ENCODE results near the gene MSH5. TPM values are rescaled to one million over a fixed set of nuclear protein-coding genes. Genes with fewer than 3 reads are reported as not detected.

The MSH5 gene
- total and polyA plus RNA-seq, 9 of the 15 experiments (the other 6 are each of a cell fraction or from before 2014, with no cell fraction given): 12.5 to 104 (median 46.6) TPM

DNA sequence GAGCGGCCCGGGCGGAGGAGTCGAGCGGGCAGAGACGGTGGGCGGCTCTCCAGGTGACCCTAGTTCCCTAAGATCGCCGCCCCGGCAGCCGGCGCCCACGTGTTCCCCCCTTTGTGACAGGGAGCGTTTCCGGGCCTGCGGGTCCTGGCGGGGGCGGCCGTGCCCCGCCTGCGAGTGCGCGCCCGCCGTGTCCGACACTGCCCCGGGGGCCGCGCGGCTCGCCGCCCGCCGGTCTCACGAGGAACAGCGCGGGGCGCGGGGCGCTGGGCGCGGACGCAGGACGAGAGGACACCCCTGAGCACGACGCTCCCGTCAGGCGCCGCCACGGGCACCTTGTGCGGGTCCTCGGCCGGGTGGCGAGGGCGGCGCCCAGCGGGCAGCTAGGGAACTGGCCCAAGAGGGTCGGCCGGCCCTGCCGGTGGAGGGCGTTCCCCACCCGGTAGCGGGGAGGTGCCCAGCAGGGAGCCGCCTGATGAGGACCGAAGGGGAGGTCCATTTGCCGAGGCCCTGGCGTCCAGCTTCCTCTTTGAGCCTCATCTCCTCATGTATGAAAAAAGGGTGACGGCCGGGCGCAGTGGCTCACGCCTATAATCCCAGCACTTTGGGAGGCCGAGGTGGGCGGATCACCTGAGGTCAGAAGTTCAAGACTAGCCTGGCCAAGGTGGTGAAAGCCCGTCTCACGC, 56.0 kb downstream of the MSH5 start, which contains the start of gene VARS1 (continued):
- TF ChIP-seq FOXJ3 (CRISPR knock-in tag; IDR thresholded peaks at IDR 0.05) (no peak), MCM3 (IDR thresholded peaks at IDR 0.05) (no peak), ATF7 (IDR thresholded peaks at IDR 0.05) (peak; percentile 95), MCM7 (IDR thresholded peaks at IDR 0.05) (no peak), ZNF445 (CRISPR knock-in tag; IDR thresholded peaks at IDR 0.05; ENCODE audit: low read depth) (no peak), SMARCA4 (IDR thresholded peaks at IDR 0.05) (no peak; the same call in none of the 2 replicates), NEUROD1 (IDR thresholded peaks at IDR 0.05; ENCODE audit: borderline replicate concordance, low read depth, low read length, partially characterized antibody) (peak; percentile 82), PCBP1 (IDR thresholded peaks at IDR 0.05; ENCODE audit: low read depth, low read length, poor library complexity, severe bottlenecking) (peak; percentile 74), PTBP1 (IDR thresholded peaks at IDR 0.05; ENCODE audit: low read depth, low read length) (0 out of 2 replicates have a peak, but pooled peaks have one; percentile 4)
- TF ChIP-seq, protein P1, sequence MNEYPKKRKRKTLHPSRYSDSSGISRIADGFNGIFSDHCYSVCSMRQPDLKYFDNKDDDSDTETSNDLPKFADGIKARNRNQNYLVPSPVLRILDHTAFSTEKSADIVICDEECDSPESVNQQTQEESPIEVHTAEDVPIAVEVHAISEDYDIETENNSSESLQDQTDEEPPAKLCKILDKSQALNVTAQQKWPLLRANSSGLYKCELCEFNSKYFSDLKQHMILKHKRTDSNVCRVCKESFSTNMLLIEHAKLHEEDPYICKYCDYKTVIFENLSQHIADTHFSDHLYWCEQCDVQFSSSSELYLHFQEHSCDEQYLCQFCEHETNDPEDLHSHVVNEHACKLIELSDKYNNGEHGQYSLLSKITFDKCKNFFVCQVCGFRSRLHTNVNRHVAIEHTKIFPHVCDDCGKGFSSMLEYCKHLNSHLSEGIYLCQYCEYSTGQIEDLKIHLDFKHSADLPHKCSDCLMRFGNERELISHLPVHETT (CRISPR knock-in tag; conservative IDR thresholded peaks at IDR 0.05 in 1 of 2, IDR thresholded peaks at IDR 0.05 in 1 of 2): peak in 1 of 2 experiments; percentile 100; a peak in 2 of 4 replicates
- TF ChIP-seq, protein P2, sequence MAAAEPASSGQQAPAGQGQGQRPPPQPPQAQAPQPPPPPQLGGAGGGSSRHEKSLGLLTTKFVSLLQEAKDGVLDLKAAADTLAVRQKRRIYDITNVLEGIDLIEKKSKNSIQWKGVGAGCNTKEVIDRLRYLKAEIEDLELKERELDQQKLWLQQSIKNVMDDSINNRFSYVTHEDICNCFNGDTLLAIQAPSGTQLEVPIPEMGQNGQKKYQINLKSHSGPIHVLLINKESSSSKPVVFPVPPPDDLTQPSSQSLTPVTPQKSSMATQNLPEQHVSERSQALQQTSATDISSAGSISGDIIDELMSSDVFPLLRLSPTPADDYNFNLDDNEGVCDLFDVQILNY (CRISPR knock-in tag; IDR thresholded peaks at IDR 0.05): 0 out of 2 replicates have a peak, but pooled peaks have one; percentile 71
- TF ChIP-seq, protein P3, sequence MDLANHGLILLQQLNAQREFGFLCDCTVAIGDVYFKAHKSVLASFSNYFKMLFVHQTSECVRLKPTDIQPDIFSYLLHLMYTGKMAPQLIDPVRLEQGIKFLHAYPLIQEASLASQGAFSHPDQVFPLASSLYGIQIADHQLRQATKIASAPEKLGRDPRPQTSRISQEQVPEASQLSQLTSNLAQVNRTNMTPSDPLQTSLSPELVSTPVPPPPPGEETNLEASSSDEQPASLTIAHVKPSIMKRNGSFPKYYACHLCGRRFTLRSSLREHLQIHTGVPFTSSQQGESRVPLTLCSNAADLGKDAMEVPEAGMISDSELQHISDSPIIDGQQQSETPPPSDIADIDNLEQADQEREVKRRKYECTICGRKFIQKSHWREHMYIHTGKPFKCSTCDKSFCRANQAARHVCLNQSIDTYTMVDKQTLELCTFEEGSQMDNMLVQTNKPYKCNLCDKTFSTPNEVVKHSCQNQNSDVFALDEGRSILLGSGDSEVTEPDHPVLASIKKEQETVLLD (IDR thresholded peaks at IDR 0.05): peak; percentile 89
- TF ChIP-seq, protein P4, sequence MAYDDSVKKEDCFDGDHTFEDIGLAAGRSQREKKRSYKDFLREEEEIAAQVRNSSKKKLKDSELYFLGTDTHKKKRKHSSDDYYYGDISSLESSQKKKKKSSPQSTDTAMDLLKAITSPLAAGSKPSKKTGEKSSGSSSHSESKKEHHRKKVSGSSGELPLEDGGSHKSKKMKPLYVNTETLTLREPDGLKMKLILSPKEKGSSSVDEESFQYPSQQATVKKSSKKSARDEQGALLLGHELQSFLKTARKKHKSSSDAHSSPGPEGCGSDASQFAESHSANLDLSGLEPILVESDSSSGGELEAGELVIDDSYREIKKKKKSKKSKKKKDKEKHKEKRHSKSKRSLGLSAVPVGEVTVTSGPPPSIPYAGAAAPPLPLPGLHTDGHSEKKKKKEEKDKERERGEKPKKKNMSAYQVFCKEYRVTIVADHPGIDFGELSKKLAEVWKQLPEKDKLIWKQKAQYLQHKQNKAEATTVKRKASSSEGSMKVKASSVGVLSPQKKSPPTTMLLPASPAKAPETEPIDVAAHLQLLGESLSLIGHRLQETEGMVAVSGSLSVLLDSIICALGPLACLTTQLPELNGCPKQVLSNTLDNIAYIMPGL (CRISPR knock-in tag; IDR thresholded peaks at IDR 0.05): peak; percentile 99
- TF ChIP-seq, protein P5, sequence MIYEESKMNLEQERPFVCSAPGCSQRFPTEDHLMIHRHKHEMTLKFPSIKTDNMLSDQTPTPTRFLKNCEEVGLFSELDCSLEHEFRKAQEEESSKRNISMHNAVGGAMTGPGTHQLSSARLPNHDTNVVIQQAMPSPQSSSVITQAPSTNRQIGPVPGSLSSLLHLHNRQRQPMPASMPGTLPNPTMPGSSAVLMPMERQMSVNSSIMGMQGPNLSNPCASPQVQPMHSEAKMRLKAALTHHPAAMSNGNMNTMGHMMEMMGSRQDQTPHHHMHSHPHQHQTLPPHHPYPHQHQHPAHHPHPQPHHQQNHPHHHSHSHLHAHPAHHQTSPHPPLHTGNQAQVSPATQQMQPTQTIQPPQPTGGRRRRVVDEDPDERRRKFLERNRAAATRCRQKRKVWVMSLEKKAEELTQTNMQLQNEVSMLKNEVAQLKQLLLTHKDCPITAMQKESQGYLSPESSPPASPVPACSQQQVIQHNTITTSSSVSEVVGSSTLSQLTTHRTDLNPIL (CRISPR knock-in tag; IDR thresholded peaks at IDR 0.05): no peak
- TF ChIP-seq, protein P6, sequence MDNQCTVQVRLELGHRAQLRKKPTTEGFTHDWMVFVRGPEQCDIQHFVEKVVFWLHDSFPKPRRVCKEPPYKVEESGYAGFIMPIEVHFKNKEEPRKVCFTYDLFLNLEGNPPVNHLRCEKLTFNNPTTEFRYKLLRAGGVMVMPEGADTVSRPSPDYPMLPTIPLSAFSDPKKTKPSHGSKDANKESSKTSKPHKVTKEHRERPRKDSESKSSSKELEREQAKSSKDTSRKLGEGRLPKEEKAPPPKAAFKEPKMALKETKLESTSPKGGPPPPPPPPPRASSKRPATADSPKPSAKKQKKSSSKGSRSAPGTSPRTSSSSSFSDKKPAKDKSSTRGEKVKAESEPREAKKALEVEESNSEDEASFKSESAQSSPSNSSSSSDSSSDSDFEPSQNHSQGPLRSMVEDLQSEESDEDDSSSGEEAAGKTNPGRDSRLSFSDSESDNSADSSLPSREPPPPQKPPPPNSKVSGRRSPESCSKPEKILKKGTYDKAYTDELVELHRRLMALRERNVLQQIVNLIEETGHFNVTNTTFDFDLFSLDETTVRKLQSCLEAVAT (IDR thresholded peaks at IDR 0.05): peak; percentile 72 to 80
